Stimulated activated naive CD8-positive, alpha-beta T cell treated with anti-CD3 and anti-CD28 coated beads, Interleukin-15, Interleukin-2, amounts not matched to agents 100 U/mL and 50 U/mL, for 24 hours (primary cell): ENCODE data around the gene AIRE.
"Not testable (repeated sequence)": the region's sequence is repeated elsewhere in the genome, so short reads cannot be mapped to it uniquely, and the experiment has no call there.

Experiments
- ATAC-seq: fragments of 150-1000 bp; cut with Tn5 transposase; one replicate; pipeline ENCODE4 v1.10.0; 2021
- DNase-seq: peaks from one replicate; pipeline ENCODE4 v3.0.0; 2021

Gene AIRE

DNA sequence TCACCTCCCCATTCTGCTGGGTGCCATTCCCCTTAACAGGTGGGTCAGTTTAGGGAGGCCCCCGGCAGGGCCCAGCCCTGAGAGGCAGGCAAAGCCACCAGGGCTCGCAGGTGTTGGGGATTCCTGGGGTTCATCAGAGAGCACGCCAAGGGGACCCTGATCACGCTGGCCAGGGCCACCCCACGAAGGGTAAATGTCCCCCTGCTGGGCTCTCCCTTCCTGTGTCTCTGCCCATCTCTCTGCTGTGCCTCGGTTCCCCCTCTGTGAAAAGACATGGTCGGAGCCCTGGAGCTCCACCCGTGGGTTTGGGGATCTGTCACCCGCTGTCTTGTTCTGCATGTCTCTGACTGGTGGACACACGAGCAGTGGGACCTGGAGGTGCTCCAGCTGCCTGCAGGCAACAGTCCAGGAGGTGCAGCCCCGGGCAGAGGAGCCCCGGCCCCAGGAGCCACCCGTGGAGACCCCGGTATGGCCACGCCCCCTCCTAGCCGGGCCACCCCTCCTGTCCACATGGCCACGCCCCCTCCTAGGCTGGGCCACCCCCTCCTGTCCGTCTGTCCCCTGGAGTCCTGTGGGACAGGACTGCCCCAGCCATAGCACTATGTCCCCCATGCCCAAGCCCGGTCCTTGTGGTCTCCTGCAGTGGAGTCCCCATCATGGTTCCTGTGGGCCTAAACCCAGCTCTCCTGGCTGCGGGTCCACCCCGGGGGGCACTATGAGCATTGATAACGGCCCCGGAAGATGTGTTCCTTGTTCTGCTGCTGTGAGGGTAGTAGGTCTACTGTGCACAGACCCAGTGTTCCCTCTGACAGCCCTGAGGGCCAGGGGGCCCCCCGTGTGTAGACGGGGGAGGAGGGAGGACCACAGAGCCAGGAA, 6.5 kb downstream of the AIRE start:
- ATAC-seq (no peak), DNase-seq (no peak)

DNA sequence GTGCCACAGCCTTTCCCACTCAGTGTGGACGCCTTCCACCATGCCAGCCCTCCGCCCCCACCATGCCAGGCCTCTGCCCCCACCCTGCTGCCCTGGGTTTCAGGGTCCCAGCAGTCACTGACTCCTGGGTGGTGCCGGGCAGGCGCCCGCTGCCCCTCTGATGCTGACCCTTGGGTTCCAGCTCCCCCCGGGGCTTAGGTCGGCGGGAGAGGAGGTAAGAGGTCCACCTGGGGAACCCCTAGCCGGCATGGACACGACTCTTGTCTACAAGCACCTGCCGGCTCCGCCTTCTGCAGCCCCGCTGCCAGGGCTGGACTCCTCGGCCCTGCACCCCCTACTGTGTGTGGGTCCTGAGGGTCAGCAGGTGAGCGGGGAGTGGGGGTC, 7.1 kb downstream of the AIRE start:
- ATAC-seq (no peak), DNase-seq (no peak)

DNA sequence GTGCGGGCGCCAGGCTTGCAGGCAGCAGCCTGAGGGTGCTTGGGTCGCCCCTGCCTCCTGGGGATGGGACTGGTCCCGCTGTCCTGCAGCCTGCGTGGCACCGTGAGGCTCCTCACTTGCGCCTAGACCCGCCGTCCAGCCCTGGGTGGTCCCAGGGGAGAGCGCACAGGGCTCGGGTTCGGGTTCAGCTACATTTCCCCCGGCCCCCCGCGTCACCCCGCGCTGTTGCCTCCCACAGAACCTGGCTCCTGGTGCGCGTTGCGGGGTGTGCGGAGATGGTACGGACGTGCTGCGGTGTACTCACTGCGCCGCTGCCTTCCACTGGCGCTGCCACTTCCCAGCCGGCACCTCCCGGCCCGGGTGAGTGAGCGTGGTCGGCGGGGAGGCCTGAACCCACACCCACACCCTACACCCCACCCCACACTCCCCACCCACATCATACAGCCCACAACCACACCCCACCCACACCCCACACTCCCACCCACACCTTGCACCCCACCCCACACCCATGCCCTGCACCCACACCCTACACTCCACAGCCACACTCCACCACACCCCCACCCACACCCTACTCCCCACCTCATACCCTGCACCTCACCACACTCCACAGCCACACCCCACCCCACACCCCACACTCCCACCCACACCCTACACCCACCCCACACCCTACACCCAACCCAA, 8.0 kb downstream of the AIRE start:
- DNase-seq (no peak), ATAC-seq (no peak)

DNA sequence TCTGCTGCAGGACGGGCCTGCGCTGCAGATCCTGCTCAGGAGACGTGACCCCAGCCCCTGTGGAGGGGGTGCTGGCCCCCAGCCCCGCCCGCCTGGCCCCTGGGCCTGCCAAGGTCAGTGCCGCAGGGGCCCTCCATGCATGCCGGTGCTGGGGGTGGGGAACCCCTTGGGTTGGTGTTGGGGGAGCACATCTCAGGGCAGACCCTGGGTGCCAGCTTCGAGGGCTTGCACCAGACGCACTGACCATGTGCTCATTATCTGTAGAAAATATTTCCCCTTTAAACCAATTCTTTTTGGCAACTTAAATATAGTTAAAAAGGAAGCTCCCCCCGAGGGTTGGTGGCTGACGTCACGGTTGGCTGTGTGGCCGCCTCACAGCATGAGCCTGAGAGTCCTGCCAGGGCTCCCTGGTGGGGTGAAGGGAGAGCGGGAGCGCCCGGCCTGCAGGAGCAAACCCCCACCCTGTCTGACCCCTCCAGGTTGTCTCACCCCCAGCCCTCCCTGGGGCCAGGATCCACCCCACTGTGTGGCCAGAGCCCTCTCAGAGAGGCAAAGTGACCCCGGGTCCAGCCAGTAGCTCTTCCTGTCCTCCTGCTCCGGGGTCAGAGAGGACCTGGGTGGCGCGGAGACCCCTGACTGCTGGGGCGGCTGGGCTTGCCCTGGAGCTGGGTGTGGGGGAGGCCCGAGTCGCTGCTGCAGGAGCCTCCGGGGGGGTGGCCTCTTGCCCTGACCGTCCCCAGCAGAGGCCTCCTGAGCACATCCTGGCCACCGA, 8.9 kb downstream of the AIRE start:
- peak; percentile 41 for DNase-seq
- no peak for ATAC-seq

DNA sequence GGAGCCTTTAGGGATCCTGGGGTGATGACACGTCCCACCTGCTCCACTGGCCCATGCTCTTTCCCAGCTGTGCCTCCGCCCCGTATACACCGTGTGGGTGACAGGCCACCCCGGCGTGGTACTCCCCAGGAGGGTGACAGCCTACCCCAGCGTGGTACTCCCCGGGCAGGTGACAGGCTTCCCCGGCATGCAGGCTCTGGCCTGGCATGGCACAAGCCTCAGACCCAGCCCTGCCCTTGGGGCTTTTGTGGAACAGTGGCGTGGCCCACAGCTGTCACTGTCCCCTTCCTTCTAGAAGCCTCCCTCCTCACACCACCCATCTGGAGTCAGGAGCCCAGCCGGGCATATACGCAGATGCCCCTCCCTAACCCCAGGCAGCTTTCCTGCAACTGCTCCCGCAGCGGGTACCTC, 9.5 kb downstream of the AIRE start:
- DNase-seq: no peak
- ATAC-seq: no peak

DNA sequence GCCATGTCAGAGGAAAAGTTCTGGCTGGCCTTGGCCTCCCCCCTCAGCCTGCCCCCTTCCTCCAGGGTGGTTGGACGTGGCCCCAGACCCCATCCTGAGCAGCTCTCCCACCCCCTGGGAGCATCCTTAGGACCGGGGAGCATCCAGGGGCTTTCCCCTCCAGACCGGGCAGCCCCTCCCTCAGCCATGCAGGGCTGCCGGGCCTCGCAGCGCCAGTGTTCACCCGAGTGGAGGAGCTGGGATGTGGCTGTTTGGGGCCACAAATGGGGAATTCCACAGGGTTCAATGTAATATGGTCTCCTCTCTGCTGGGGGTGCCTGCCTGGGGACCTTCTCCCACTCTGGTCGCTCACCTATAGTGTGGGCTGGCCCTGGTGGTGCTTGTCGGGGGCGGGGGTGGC, 10.0 kb downstream of the AIRE start:
- ATAC-seq: no peak
- DNase-seq: no peak

DNA sequence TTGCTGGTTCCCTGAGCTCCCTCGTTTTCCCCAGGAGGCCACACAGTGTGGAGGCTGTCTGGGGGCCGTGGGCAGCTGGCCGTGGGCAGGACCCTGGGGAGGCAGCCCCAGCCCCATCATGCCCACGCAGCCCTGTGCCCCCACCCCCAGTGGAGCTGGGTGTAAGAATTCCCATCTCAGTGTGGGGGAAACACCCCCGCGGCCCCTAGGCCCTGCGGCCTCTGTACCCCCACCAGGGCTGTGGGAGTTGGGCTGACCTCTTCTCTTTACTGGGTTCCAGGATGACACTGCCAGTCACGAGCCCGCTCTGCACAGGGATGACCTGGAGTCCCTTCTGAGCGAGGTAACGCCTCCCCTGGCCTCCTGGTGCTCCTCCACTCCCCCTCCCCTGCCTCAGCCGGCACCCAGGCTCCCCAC, 10.4 kb downstream of the AIRE start:
- ATAC-seq (no peak), DNase-seq (no peak)

DNA sequence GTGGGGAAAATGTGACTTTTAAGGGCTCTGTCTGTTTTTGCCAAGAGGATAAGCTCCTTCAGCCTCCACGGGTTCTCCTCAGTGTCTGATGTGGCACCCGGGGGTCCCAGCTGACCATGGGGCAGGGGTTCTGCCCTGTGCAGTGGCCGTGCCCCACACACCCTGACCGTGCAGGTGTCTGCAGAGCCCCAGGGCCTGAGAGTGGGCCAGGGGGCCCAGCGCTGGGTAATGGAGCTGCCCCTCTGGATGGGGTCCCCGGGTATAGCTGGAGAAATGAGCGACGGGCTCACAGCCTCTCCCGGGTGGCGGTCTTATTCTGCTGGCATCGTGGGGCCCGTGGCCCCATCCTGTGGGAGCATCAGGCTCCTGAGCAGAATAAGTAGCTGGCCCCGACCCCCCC, 11.2 kb downstream of the AIRE start:
- ATAC-seq: no peak
- DNase-seq: no peak

DNA sequence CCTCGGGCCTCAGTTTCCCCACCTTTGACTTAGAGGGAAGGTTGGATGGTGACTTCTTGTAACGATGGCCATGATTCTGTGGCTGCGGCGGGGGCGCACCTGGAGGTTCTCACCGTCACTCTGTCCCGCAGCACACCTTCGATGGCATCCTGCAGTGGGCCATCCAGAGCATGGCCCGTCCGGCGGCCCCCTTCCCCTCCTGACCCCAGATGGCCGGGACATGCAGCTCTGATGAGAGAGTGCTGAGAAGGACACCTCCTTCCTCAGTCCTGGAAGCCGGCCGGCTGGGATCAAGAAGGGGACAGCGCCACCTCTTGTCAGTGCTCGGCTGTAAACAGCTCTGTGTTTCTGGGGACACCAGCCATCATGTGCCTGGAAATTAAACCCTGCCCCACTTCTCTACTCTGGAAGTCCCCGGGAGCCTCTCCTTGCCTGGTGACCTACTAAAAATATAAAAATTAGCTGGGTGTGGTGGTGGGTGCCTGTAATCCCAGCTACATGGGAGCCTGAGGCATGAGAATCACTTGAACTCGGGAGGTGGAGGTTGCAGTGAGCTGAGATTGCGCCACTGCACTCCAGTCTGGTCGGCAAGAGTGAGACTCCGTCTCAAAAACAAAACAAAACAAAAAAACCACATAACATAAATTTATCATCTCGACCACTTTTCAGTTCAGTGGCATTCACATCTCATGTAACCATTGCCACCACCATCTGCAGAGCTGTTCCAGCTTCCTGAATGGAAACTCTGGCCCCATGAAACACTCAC, 12.0 kb downstream of the AIRE start:
- DNase-seq (peak; percentile 83), ATAC-seq (peak; percentile 47)

DNA sequence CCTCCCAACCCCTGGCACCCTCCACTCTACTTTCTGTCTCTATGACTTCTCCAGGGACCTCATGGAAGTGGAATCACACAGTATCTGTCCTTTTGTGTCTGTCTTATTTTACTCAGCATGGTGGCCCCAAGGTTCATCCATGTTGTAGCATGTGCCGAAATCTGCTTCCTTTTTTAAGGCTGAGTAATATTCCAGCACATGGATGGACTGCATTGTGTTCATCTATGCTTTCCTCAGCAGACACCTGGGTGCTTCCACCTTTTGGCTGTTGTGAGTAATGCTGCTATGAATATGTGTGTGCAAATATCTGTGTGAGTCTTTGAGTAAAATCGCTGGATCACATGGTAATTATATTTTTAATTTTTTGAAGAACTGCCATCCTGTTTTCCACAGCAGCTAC, 12.6 kb downstream of the AIRE start:
- no peak for ATAC-seq
- no peak for DNase-seq

DNA sequence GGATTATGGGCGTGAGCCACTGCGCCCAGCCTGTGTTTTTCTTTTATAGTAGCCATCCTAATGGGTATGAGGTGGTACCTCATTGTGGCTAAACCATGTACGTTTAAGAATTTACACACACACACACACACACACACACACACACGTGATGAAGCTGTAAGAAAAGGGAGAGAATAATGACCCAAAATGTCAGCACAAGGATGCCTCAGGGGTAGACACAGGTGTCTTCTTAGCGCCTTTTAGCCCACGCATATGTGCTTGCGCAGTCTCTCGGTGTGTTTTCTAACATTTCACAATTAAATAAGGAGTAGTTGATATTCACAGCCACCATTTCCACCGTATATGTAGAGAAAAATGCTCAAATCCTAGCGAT, 13.4 kb downstream of the AIRE start:
- DNase-seq (no peak), ATAC-seq (no peak)

DNA sequence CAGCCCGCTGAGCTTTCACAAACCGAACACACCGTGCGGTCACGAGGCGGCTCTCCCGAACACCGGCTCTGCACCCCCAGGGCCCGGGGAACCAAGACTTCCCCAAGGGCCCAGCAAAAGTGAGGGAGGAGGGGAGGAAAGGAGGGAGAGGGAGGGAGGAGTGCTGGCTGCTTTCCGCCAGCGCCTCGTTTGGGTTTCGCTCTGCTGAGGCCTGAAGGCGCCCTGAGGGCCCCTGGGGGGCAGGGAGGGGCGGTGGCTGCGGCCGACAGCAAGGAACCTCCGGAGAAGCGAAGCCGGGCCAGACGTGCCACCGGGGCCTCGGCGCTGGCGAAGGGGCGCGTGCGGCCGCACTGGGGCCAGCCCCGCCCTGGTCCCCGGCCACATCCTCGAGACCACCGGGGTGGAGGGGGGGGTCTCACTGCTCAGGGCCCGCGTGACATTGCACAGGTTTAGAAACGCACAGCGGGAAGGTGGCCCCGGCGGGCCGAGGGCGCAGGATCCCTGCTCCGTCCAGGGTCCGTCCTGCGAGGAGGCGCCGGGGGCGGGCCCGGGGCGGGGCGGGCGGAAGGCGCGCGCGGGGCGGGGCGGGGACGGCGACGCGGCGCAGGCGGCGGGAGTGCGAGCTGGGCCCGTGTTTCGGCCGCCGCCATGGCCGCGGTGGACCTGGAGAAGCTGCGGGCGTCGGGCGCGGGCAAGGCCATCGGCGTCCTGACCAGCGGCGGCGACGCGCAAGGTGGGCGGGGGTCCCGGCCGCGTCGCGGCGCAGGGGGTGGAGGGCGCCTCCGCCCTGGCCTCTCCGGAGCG, 14.0 kb downstream of the AIRE start, which contains the start of gene PFKL:
Gene PFKL, plus strand, starts transcription at position 596 of the 804 bp plus-strand sequence. Its CDS starts 53 bp downstream, at position 649.
- peak; percentile 73 for ATAC-seq
- DNase-seq: peak; percentile 81

DNA sequence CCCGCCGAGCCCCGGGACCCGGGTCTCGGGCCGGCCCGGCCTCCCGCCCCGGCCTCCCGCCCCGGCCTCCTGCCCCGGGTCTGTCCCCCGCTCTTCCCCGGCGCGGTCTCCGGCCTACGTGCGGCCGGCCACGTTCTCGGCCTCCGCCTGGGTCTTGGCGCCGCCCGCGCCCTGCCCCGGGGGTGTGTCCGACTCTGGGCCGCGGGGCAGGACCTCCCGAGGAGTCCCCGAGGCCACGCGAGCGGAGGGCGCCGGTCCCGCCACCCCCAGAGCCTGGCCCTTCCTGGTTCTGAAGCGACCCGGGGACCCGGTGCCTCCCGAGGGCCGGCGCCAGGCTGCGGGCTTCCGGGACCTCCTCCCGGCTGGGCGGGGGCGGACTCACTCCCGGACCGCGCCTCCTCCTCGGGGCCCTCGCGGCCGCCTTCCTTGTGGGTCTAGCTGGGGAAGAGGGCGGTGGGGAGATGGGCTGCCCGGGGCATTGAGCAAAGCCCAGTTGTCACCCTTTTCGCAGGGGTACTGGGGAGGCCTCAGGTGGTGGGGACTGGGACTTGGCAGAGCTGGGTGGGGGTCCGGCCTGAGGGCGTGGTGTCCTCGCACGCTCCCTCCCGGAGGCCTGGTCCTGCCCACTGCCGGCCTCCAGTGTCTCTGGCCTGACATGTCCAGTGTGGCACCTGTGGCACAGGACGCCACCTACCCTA, 14.7 kb downstream of the AIRE start:
- ATAC-seq: peak; percentile 26
- peak; percentile 77 for DNase-seq

DNA sequence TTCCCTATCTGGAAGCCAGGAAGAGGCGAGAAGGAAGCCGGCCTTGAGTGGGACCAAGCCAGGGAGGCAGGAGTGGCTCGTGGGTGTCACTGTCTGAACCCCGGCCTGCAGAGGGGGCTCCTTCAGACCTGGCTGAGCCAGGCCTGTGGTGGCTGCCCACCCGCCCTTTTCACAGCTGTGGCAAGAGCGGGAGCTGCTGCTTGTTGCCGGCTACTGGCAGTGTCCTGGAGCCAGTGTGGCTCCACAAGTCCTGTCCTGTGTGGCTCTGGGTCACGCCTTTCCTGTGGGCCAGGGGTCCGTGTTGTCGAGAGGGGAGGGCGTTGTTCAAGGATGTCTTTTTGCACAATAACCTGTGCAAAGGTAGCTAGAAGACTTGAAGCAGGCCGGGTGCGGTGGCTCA, 15.5 kb downstream of the AIRE start:
- DNase-seq (no peak), ATAC-seq (no peak)

DNA sequence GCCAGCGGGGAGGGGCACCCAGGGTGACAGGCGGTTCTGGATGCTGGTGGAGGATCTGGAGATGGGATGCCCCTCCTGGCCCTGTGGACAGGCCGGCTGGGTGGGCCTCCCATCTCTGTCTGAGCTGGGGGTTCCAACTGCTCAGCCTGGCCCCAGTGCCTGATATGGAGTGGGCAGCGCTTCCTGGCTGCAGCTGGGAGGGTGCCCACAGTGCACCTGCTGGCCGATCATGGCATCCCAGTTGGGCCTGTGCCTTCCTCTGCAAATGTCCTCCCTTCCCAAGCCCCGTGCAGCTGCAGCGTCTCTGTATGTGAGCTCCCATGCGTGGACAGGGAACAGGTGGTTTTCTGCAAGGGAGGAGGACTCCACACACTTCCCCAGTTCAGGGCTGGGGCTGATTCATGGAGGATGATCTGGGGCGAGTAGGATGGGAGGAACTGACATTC, 16.3 kb downstream of the AIRE start:
- ATAC-seq (no peak), DNase-seq (no peak)

DNA sequence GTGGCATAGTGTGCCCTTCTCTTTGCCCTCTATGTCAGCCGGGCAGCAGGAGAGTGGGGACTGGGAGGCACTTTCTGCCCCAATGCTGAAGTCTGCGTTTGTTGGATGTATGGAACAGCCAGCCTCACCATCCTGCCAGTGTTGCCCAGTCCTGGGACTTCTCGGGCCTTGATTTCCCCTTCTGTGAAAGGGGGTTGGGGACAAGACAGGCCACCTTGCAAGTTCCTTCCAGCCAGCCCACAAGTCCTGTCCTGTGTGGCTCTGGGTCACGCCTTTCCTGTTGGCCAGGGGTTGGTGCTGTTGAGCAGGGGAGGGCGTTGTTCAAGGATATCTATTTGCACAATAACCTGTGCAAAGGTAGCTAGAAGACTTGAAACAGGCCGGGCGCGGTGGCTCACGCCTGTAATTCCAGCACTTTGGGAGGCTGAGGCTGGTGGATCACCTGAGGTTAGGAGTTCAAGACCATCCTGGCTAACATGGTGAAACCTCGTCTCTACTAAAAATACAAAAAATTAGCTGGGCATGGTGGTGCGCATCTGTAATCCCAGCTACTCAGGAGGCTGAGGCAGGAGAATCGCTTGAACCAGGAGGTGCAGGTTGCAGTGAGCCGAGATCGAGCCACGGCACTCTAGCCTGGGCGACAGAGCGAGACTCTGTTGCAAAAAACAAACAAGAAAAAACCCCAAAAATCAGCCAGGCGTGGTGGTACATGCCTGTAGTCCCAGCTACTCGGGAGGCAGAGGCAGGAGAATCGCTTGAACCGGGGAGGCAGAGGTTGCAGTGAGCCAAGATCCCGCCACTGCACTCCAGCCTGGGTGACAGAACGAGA, 17.1 kb downstream of the AIRE start:
- ATAC-seq: not testable (repeated sequence)

DNA sequence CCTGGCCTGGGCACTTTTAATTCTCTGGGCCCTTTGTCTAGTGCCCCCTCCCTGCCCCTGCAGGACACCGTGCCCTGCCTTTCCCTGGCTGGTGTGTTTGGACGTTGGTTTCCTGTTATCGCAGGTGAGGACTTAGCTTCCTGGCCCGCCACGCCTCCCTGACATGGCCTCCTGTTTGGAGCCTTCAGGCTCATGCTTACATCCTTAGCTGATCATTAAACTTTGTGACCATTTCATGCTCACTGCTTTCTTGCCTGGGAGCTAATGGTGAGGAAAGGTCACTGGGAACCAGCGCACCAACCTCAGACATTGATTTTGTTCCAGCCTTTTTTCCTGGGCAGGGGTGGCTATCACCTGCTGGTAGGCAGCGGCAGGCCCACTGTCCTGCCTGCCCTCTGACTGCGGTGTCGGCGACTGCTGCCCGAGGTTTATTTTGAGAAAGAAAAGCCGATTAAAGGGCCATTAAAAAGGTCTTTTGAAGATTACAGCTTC, 17.9 kb downstream of the AIRE start:
- no peak for DNase-seq
- no peak for ATAC-seq

More for the DNA sequence above, 17.1 kb downstream of the AIRE start:
- not testable (repeated sequence) for DNase-seq

DNA sequence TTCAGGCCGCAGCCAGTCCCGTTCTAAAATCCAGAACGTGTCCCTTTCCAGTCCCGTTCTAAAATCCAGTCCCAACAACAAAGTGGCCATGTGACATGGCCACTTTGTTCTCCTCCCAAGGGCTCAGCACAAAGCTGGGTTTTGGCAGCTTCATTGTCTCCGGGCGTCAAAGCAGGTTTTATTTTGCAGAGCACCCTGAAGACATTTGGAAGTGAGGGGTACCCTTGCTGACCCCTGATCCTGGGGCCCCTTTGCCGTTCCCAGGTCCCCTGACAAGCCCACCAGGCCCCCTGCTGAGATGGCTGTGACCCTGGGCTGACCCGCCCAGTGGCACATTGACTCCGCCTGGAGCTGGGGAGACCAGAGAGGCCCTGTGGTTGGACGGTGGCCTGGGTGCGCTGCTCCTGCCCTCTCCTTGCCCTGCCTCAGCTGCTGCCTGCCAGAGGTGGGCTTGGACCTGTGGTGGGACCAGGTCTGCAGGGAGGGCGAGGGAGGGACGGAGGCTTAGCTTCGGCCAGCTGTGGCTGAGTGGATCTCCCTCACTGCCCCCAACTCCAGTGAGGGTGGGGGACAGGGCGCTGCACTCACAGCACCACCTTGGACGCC, 18.4 kb downstream of the AIRE start:
- ATAC-seq (no peak), DNase-seq (no peak)

DNA sequence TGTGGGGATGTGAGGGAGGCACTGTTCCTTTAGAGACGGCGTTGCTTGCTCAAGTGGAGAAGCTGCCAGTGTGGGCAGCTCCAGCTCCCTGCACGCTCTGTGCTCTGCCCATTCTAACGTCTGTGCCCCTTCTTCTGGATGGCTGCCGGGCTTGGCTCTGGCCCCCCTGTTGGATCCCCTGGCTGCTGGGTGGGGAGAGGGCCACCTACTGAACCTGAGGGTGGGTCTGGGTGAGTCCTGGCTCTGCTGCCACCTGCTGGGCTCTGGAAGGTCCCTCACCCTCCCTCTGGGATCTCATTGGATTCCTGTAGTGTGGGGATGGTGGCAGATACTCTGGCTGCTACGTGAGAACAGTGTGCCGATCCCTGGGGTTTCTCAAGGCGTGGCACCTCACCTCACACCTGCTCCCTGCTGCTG, 19.2 kb downstream of the AIRE start:
- DNase-seq: peak; percentile 52
- peak; percentile 33 for ATAC-seq
